ENCODE data around the gene MT1B. TPM values are rescaled to one million over a fixed set of nuclear protein-coding genes. Genes with fewer than 3 reads are reported as not detected.

Gene MT1B
- total RNA-seq, 2 donors from 2014 or later: not detected

DNA sequence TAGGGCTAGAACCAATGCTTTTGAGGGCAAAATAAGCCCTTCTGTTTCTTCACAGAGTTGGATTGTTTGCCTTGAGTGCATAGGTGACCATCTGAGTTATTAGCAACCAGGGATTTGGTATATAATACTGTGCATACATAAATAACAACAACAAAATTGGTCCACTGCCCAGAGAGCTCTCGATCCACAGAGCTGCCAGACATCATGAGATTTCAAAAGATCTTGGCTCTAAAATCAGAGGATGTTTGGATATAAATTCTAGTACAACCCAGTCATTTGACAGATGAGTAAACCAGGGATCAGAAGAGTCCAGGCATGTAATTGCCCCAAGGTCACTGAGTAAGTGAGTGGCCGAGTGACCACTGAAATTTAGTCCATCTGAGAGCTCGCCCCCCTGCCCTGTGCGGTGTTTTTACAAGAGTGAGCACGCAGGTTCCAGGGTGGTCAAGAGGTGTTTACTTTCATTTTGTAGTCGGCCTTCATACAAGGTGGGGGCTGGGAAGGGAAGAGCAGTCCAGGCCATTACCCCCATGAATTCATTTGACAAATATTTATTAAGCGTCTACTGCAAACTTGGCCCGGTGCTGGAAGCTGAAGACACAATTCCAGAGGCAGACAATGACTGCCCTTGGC lies 45.1 kb upstream of the MT1B start:
- no peak for TF ChIP-seq CTCF (IDR thresholded peaks at IDR 0.05)
- DNase-seq (ENCODE audit: low spot score) (no peak), ATAC-seq (ENCODE audit: insufficient number of reproducible peaks, low FRiP score, low read depth) (no peak)
- Histone ChIP-seq H3K9me3 (no peaks in the 10 kb centered on the region), H3K4me1 (ENCODE audit: control insufficient read depth in 1 of 2, low read depth in 2 of 2) (peaks cover 29 to 38% of the 10 kb centered on the region in 2 donors), H3K4me3 (peak overlapping the region; percentile 4), H3K27me3 (replicated peaks; ENCODE audit: insufficient read depth) (no peaks in the 10 kb centered on the region), H3K27ac (peak overlapping the region; percentile 92 to 93), H3K36me3 (no peaks in the 10 kb centered on the region)

DNA sequence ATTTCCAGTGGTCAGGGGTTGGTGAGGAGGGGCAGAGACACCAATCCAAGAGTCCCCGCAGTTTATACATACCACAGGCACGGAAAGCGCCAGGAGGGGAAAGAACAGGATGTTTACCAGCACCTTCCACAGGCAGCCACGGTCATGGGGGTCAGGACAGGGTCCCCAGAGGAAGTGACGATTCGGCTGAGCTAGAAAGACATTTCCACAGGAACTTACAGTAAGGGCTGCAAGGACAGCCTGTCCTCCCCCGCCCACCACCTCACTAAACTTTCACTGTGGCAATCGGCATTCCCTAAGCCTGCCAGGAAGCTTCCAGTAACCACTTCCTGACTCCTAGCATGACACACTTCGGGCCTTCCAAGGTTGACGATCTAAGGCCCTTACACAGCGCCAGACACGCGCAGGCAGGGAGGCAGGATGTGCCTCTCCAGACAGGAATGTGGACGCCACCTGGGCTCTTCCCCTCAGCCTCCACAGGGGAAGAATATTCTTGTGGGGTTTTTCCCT lies 44.5 kb upstream of the MT1B start:
- DNase-seq (ENCODE audit: low spot score): peak; percentile 77
- Histone ChIP-seq H3K4me3 (peak overlapping the region; percentile 4), H3K4me1 (ENCODE audit: control insufficient read depth in 1 of 2, low read depth in 2 of 2) (peaks cover 29 to 44% of the 10 kb centered on the region in 2 donors), H3K27me3 (replicated peaks; ENCODE audit: insufficient read depth) (no peaks in the 10 kb centered on the region), H3K27ac (peak overlapping the region; percentile 92 to 93), H3K9me3 (no peaks in the 10 kb centered on the region), H3K36me3 (no peaks in the 10 kb centered on the region)
- no peak for ATAC-seq (ENCODE audit: insufficient number of reproducible peaks, low FRiP score, low read depth)
- no peak for TF ChIP-seq CTCF (IDR thresholded peaks at IDR 0.05)

GRCh38 chr16:56607675-56608042 lies 44.0 kb upstream of the MT1B start:
- DNase-seq (ENCODE audit: low spot score): no peak
- ATAC-seq (ENCODE audit: insufficient number of reproducible peaks, low FRiP score, low read depth): no peak

DNA sequence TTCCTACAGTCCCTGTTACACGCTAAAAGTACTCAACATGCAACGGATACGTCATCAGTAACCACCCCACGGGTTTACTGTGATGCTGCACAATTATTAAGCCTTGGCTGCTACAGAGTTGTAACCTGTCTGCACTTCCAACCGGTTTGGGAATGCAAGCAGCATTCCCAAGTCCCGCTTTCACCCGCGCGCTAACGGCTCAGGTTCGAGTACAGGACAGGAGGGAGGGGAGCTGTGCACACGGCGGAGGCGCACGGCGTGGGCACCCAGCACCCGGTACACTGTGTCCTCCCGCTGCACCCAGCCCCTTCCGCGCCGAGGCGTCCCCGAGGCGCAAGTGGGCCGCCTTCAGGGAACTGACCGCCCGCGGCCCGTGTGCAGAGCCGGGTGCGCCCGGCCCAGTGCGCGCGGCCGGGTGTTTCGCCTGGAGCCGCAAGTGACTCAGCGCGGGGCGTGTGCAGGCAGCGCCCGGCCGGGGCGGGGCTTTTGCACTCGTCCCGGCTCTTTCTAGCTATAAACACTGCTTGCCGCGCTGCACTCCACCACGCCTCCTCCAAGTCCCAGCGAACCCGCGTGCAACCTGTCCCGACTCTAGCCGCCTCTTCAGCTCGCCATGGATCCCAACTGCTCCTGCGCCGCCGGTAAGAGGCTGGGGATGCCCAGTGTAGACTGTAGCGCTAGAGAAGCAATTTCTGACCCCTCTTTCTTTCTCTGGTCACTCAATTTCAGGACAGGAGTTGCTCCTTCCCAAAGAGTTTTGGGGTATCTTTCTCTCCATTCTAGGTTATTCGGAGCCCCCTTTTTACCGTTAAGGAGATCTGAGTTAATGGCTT lies 43.4 kb upstream of the MT1B start, which contains the start of gene MT2A:
Gene MT2A (plus strand): TSS at position 542 of the 833 bp plus-strand sequence. CDS start 72 bp downstream, at position 614.
- no peak for TF ChIP-seq CTCF (IDR thresholded peaks at IDR 0.05)
- Histone ChIP-seq H3K27ac (peak within 1 kb of the TSS; percentile 92 to 93), H3K9me3 (no peaks in the 10 kb centered on the region), H3K4me3 (peak within 1 kb of the TSS; percentile 91), H3K4me1 (ENCODE audit: control insufficient read depth in 1 of 2, low read depth in 2 of 2) (peaks cover 29 to 47% of the 10 kb centered on the region in 2 donors), H3K36me3 (no peaks in the 10 kb centered on the region), H3K27me3 (replicated peaks; ENCODE audit: insufficient read depth) (no peaks in the 10 kb centered on the region)
- ATAC-seq (ENCODE audit: insufficient number of reproducible peaks, low FRiP score, low read depth): peak; percentile 46
- DNase-seq (ENCODE audit: low spot score): peak; percentile 89

More at GRCh38 chr16:56607675-56608042, 44.0 kb upstream of the MT1B start:
- Histone ChIP-seq H3K4me3 (peak overlapping the region; percentile 91), H3K4me1 (ENCODE audit: control insufficient read depth in 1 of 2, low read depth in 2 of 2) (peaks cover 29 to 47% of the 10 kb centered on the region in 2 donors), H3K9me3 (no peaks in the 10 kb centered on the region), H3K36me3 (no peaks in the 10 kb centered on the region), H3K27ac (peak overlapping the region; percentile 92 to 93), H3K27me3 (replicated peaks; ENCODE audit: insufficient read depth) (no peaks in the 10 kb centered on the region)
- TF ChIP-seq CTCF (IDR thresholded peaks at IDR 0.05): no peak

DNA sequence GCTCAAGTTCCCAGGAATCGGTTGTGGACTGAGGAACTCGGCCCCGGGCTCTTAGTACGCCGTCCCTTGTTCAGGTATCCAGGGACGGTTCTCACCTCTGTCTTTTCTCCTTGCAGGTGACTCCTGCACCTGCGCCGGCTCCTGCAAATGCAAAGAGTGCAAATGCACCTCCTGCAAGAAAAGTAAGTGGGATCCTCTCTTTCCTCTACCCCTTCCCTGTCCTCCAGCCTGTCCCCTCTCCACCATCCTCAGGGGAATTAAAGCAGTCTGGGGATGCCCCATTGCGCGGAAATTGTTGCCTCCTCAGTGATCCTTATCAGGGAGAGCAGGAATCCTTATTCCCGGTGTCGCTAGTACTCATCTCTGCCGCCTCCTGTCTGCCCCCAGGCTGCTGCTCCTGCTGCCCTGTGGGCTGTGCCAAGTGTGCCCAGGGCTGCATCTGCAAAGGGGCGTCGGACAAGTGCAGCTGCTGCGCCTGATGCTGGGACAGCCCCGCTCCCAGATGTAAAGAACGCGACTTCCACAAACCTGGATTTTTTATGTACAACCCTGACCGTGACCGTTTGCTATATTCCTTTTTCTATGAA lies 42.7 kb upstream of the MT1B start:
- Histone ChIP-seq H3K4me3 (peak overlapping the region; percentile 91), H3K36me3 (no peaks in the 10 kb centered on the region), H3K27ac (peak overlapping the region; percentile 92 to 93), H3K4me1 (ENCODE audit: control insufficient read depth in 1 of 2, low read depth in 2 of 2) (peaks cover 29 to 47% of the 10 kb centered on the region in 2 donors), H3K9me3 (no peaks in the 10 kb centered on the region), H3K27me3 (replicated peaks; ENCODE audit: insufficient read depth) (no peaks in the 10 kb centered on the region)
- DNase-seq (ENCODE audit: low spot score) (no peak), ATAC-seq (ENCODE audit: insufficient number of reproducible peaks, low FRiP score, low read depth) (no peak)
- TF ChIP-seq CTCF (IDR thresholded peaks at IDR 0.05): no peak

Measured in thoracic aorta (tissue), 2 donors.